Stomach smooth muscle (tissue), 2 donors: ENCODE measurements around the gene ANGEL2.

Source experiments
- H3K27ac ChIP-seq: one replicate; pipeline ENCODE4 v1.7.0; 2013; ENCODE audit warnings: mild to moderate bottlenecking, low read length, inconsistent platforms
- H3K27me3 ChIP-seq, 2 donors: one replicate each; pipeline ENCODE4 v1.7.0; 2013; ENCODE audit warnings: low read length in 2 of 2; ENCODE audit not compliant: insufficient read depth in 2 of 2, control insufficient read depth in 1 of 2
- H3K36me3 ChIP-seq, 2 donors: one replicate each; pipeline ENCODE4 v1.7.0; 2013; ENCODE audit warnings: low read length in 2 of 2; ENCODE audit not compliant: control insufficient read depth in 2 of 2, insufficient read depth in 2 of 2
- H3K4me1 ChIP-seq: one replicate; pipeline ENCODE4 v1.7.0; 2013; ENCODE audit warnings: low read length; ENCODE audit not compliant: control insufficient read depth, insufficient read depth
- H3K4me3 ChIP-seq, 2 donors: one replicate each; pipeline ENCODE4 v1.7.0; 2013; ENCODE audit warnings: low read length in 2 of 2
- H3K9ac ChIP-seq, 2 donors: one replicate each; pipeline ENCODE4 v1.7.0; 2013; ENCODE audit warnings: low read length in 2 of 2, mild to moderate bottlenecking in 1 of 2
- H3K9me3 ChIP-seq, 2 donors: one replicate each; pipeline ENCODE4 v1.7.0; 2013; ENCODE audit warnings: low read length in 2 of 2; ENCODE audit not compliant: control insufficient read depth in 2 of 2
- donor health status: healthy.
- donor health status: Pancreatic carcinoma.

Gene ANGEL2

GRCh38 chr1:212951947-212952640 lies 63.6 kb downstream of the ANGEL2 start:
- peaks cover 7 to 17% of the 10 kb centered on the region in 2 donors for H3K27me3 ChIP-seq
- no peak overlapping the region for H3K27ac ChIP-seq
- peak overlapping the region; percentile 40 to 68 for H3K4me3 ChIP-seq
- H3K36me3 ChIP-seq: no peaks in the 10 kb centered on the region
- no peak overlapping the region for H3K9ac ChIP-seq
- no peaks in the 10 kb centered on the region for H3K9me3 ChIP-seq
- peaks cover 26% of the 10 kb centered on the region for H3K4me1 ChIP-seq

GRCh38 chr1:212951126-212951946 lies 64.3 kb downstream of the ANGEL2 start:
- H3K27ac ChIP-seq: no peak overlapping the region
- no peaks in the 10 kb centered on the region for H3K36me3 ChIP-seq
- H3K27me3 ChIP-seq: peaks cover 7 to 17% of the 10 kb centered on the region in 2 donors
- no peak overlapping the region for H3K9ac ChIP-seq
- H3K9me3 ChIP-seq: no peaks in the 10 kb centered on the region
- peaks cover 26% of the 10 kb centered on the region for H3K4me1 ChIP-seq
- H3K4me3 ChIP-seq: peak overlapping the region; percentile 79

- no peak within 1 kb of the TSS for H3K9ac ChIP-seq
- peaks cover 24% of the 10 kb centered on the region for H3K4me1 ChIP-seq
- H3K27ac ChIP-seq: no peak within 1 kb of the TSS
- peak within 1 kb of the TSS; percentile 79 for H3K4me3 ChIP-seq
- peaks cover 7 to 17% of the 10 kb centered on the region in 2 donors for H3K27me3 ChIP-seq
- no peaks in the 10 kb centered on the region for H3K9me3 ChIP-seq
- H3K36me3 ChIP-seq: no peaks in the 10 kb centered on the region
Measured at GRCh38 chr1:212950243-212951125, 65.2 kb downstream of the ANGEL2 start, which contains the start of gene VASH2. Gene VASH2, plus strand, starts transcription at chr1:212950541. Its CDS starts 1,002 bp downstream, at chr1:212951543.

DNA sequence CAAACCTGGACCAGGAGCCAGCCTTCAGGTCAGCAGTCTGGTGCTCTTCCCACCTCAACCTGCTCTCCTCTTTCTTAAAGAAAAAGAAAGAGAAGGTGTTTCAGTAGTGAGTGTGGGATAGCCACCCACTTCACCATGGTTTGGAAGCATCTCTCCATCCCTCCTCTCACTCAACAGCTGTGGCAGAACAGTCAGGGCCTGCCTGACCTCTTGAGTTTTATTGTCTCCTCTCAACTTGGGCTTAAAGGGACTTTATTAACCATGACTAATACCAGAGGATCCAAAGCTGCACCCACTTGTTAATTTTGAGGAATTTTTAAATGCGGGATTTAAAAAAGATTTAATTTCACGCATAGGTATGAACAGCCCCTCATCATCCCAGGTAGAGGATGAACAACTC lies 65.9 kb downstream of the ANGEL2 start:
- H3K27me3 ChIP-seq: peaks cover 7 to 17% of the 10 kb centered on the region in 2 donors
- H3K4me1 ChIP-seq: peaks cover 24% of the 10 kb centered on the region
- H3K9ac ChIP-seq: no peak overlapping the region
- H3K4me3 ChIP-seq: peak overlapping the region; percentile 79
- no peaks in the 10 kb centered on the region for H3K9me3 ChIP-seq
- no peak overlapping the region for H3K27ac ChIP-seq
- no peaks in the 10 kb centered on the region for H3K36me3 ChIP-seq

DNA sequence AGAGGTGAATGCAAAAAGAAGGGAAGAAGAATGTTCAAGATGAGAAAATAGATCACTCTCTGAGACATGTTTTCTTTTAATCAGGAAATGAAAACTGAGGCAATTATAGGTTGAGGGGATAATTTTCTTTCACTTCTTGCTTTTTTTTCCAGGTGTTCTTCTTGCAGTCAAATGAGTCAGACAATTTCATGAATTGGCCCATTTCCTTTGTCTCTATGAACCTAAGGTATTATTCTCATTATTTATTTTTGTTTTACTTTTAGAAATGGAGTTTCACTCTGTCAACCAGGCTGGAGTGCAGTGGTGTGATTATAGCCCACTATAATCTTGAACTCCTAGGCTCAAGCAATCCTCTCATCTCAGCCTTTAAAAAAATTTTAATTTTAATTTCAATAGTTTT lies 68.8 kb downstream of the ANGEL2 start:
- H3K27me3 ChIP-seq: peaks cover 6 to 17% of the 10 kb centered on the region in 2 donors
- no peak overlapping the region for H3K4me3 ChIP-seq
- no peak overlapping the region for H3K9ac ChIP-seq
- no peaks in the 10 kb centered on the region for H3K36me3 ChIP-seq
- H3K27ac ChIP-seq: no peak overlapping the region
- H3K4me1 ChIP-seq: peaks cover 21% of the 10 kb centered on the region
- H3K9me3 ChIP-seq: no peaks in the 10 kb centered on the region

DNA sequence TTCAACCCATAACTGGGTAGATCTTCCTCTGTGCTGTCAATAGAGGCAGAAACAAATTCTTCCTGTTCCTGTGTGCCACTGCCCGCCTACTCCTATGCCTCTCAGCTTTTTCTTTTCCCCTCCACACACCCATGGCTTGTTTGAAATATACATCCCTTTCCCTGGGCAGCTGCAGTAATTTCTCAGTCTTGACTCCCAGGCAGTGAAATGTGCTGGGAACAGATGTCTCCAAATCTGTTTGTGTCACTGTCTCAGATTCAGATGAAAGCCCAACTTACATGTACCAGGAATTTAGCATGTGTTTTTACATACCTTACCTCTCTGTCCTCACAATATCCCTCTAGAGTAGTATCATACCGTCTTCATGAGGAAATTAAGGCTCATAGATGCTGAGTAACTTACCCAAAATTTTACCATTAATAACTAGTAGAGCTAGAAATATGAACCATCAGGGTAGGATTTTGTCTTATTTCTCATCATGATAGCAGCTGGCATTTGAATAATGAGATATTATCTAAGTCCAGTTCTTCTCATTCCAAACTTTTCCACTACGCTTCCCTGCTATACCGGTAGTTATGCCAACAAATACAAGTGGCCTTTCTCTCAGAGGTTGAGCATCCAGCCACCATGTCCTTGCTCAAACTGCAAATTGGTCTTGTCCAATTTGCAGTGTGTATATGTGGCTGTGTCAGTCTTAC lies 70.1 kb downstream of the ANGEL2 start:
- H3K27ac ChIP-seq: no peak overlapping the region

DNA sequence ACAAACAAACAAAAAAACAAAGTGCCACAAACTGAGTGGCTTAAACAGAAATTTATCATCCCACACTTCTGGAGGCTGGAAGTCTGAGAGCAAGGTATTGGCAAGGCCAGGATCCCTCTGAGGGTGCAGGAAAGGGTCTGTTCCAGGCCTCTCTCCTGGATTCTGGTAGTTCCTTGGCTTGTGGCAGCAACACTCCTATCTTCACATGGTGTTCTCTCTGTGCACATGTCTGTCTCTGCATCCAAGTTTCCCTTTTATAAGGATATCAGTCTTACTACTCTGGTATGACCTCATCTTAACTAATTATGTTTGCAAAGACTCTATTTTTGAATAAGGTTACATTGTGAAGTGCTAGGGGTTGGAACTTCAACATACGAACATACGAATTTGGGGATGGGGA lies 70.6 kb downstream of the ANGEL2 start:
- Histone ChIP-seq H3K36me3 (no peaks in the 10 kb centered on the region), H3K9me3 (peaks cover 0 to 6% of the 10 kb centered on the region in 2 donors), H3K4me3 (no peak overlapping the region), H3K4me1 (peaks cover 6% of the 10 kb centered on the region), H3K27me3 (peaks cover 3 to 7% of the 10 kb centered on the region in 2 donors), H3K9ac (no peak overlapping the region), H3K27ac (no peak overlapping the region)

More for the DNA sequence above, 70.1 kb downstream of the ANGEL2 start:
- Histone ChIP-seq H3K36me3 (no peaks in the 10 kb centered on the region), H3K27me3 (peaks cover 3 to 8% of the 10 kb centered on the region in 2 donors), H3K9me3 (peaks cover 0 to 3% of the 10 kb centered on the region in 2 donors), H3K9ac (no peak overlapping the region), H3K4me3 (no peak overlapping the region), H3K4me1 (peaks cover 9% of the 10 kb centered on the region)

GRCh38 chr1:212944229-212944901 lies 71.3 kb downstream of the ANGEL2 start:
- no peak overlapping the region for H3K27ac ChIP-seq
- H3K4me3 ChIP-seq: no peak overlapping the region

DNA sequence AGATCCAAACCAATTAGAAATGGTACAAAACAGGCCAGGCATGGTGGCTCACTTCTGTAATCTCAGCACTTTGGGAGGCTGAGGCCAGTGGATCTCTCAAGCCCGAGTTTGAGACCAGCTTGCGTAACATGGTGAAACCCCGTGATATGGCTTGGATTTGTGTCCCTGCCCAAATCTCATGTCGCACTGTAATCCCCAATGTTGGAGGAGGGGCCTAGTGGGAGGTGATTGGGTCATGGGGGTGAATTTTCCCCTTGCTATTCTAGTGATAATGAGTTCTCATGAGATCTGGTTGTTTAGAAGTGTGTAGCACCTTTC lies 72.3 kb downstream of the ANGEL2 start:
- no peaks in the 10 kb centered on the region for H3K36me3 ChIP-seq
- H3K9me3 ChIP-seq: peaks cover 0 to 9% of the 10 kb centered on the region in 2 donors
- H3K27ac ChIP-seq: no peak overlapping the region
- H3K4me3 ChIP-seq: no peak overlapping the region
- no peaks in the 10 kb centered on the region for H3K4me1 ChIP-seq
- no peak overlapping the region for H3K9ac ChIP-seq
- no peaks in the 10 kb centered on the region for H3K27me3 ChIP-seq

More at GRCh38 chr1:212944229-212944901, 71.3 kb downstream of the ANGEL2 start:
- H3K4me1 ChIP-seq: no peaks in the 10 kb centered on the region
- H3K27me3 ChIP-seq: no peaks in the 10 kb centered on the region
- H3K9me3 ChIP-seq: peaks cover 0 to 6% of the 10 kb centered on the region in 2 donors
- no peaks in the 10 kb centered on the region for H3K36me3 ChIP-seq
- H3K9ac ChIP-seq: no peak overlapping the region
